ENCODE results near the gene GBP4. TPM values are rescaled to one million over a fixed set of nuclear protein-coding genes. Genes with fewer than 3 reads are reported as not detected.

The GBP4 gene
- total RNA-seq, 1 donor from 2014 or later, result 5.5 TPM

DNA sequence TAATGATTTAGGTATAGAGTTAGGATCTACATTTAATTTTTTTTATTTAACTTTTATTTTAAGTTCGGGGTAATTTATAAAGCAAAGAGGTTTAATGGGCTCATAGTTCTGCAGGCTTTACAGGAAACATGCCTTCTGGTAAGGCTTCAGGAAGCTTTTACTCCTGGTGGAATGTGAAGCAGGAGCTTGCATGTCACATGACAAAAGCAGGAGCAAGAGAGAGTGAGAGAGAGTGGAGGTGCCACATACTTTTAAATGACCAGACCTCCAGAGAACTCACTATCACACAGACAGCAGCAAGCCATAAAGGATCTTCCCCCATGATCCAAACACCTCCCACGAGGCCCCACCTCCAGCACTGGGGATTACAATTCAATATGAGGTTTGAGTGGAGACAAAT lies 55.3 kb downstream of the GBP4 start:
- Mint-ChIP-seq H3K27me3 (ENCODE audit: low read depth) (peaks cover 11% of the 10 kb centered on the region), H3K4me1 (peaks cover 9% of the 10 kb centered on the region), H3K27ac (no peak overlapping the region), H3K4me3 (no peak overlapping the region), H3K9me3 (peaks cover 4% of the 10 kb centered on the region), H3K36me3 (no peaks in the 10 kb centered on the region)
- TF ChIP-seq, protein P1, sequence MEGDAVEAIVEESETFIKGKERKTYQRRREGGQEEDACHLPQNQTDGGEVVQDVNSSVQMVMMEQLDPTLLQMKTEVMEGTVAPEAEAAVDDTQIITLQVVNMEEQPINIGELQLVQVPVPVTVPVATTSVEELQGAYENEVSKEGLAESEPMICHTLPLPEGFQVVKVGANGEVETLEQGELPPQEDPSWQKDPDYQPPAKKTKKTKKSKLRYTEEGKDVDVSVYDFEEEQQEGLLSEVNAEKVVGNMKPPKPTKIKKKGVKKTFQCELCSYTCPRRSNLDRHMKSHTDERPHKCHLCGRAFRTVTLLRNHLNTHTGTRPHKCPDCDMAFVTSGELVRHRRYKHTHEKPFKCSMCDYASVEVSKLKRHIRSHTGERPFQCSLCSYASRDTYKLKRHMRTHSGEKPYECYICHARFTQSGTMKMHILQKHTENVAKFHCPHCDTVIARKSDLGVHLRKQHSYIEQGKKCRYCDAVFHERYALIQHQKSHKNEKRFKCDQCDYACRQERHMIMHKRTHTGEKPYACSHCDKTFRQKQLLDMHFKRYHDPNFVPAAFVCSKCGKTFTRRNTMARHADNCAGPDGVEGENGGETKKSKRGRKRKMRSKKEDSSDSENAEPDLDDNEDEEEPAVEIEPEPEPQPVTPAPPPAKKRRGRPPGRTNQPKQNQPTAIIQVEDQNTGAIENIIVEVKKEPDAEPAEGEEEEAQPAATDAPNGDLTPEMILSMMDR (IDR thresholded peaks at IDR 0.05; ENCODE audit: unreplicated experiment), result no peak
- no peak for DNase-seq (ENCODE audit: low spot score in 2 of 2, unreplicated experiment in 2 of 2)

DNA sequence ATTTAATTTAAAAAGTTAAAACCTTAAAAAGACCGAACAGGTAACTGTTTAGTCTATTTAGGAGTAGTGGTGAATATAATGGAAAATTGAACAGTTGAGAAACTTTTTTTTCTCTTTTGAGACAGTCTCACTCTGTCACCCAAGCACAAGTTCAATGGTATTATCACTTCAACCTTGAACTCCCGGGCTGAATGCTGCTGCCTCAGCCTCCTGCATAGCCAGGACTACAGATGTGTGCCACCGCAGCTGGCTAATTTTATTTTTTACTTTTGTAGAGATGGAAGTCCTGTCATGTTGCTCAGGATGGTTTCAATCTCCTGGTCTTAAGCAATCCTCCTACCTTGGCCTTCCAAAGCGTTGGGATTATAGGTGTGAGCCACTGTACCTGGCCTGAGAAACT lies 56.6 kb downstream of the GBP4 start:
- no peak for DNase-seq (ENCODE audit: low spot score in 2 of 2, unreplicated experiment in 2 of 2)
- Mint-ChIP-seq H3K4me3 (no peak overlapping the region), H3K27ac (no peak overlapping the region), H3K4me1 (no peaks in the 10 kb centered on the region), H3K36me3 (no peaks in the 10 kb centered on the region), H3K9me3 (peaks cover 18% of the 10 kb centered on the region), H3K27me3 (ENCODE audit: low read depth) (peaks cover 5% of the 10 kb centered on the region)
- TF ChIP-seq, protein P1 (IDR thresholded peaks at IDR 0.05; ENCODE audit: unreplicated experiment), result no peak

DNA sequence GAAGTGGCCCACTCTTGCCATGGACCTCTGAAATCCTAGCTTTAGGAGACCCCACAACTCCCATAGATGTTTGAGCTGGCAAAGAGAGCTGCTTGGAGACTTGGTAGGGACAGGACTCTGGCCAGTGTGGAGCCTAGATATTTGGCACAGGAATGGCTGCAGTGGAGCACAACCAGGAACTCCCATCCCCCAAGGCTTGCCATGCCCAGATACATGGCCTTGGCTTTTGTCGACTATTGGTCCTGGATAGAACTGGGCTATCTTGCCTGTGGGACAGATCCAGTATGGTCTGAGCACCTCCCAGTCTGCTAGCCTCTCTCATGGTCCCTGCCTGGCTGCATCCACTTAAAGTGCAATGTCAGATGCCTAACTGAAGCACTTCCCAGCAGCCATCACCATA lies 65.0 kb downstream of the GBP4 start:
- Mint-ChIP-seq H3K4me3 (no peak overlapping the region), H3K4me1 (peaks cover 12% of the 10 kb centered on the region), H3K27ac (no peak overlapping the region), H3K27me3 (ENCODE audit: low read depth) (peaks cover 7% of the 10 kb centered on the region), H3K9me3 (peaks cover 32% of the 10 kb centered on the region), H3K36me3 (no peaks in the 10 kb centered on the region)
- DNase-seq (ENCODE audit: low spot score in 2 of 2, unreplicated experiment in 2 of 2), result no peak
- TF ChIP-seq, protein P1 (IDR thresholded peaks at IDR 0.05; ENCODE audit: unreplicated experiment), result no peak

Other genes starting within 250 kb of the GBP4 start
- gene KYAT3, start 206.3 kb downstream of the GBP4 start, total RNA-seq, result 50.6 to 54.2 TPM (median 53.7 TPM) in 3 replicates
- gene RBMXL1, start 206.3 kb downstream of the GBP4 start, total RNA-seq, result 19.1 to 20.8 TPM (median 20.1 TPM) in 3 replicates
- 6.4 to 7.2 TPM (median 6.6 TPM) in 3 replicates for gene GBP3, start 176.1 kb downstream of the GBP4 start, total RNA-seq
- 52.3 to 58.3 TPM (median 55.5 TPM) in 3 replicates for gene GBP1, start 133.7 kb downstream of the GBP4 start, total RNA-seq
- 3.8 to 4.4 TPM (median 4.1 TPM) in 3 replicates for gene GBP2, start 72.8 kb downstream of the GBP4 start, total RNA-seq
- not detected in 3 replicates for gene GBP7, start 22.9 kb downstream of the GBP4 start, total RNA-seq
- gene GBP5, start 73.9 kb upstream of the GBP4 start, total RNA-seq, result not detected in 3 replicates
- gene GBP6, start 165.1 kb upstream of the GBP4 start, total RNA-seq, result 0.07 to 0.13 TPM (median 0.09 TPM) in 3 replicates

Measured in mesothelial cell of epicardium (in vitro differentiated cells).